NCI-H1092 treated with DMSO at 0.1 percent for 48 hours (cell line): ENCODE measurements around the gene CLDND1.

Experiments
- DNase-seq: peaks from one replicate; lab custom pipeline; 2025; lab: John Stamatoyannopoulos, UW

Gene CLDND1

DNA sequence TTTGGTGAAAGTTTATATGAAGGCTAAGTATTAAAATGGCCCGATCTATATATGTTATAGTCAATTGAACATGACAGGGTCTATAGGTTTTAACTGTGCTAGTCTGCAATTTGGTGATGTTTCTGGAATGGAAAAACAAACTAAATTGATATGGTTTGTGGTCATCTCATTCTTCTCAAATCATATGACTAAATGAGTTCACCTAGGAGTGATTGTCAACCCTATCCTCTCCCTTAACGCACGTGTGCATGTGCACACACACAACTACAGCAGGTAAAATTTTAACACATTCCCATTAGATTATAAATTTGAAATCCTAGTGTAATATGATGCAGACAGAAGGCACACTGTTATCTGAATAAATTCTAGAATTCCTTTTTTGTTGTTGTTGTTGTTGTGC, 9.0 kb downstream of the CLDND1 start:
- DNase-seq = no peak

GRCh38 chr3:98513091-98513511, 9.6 kb downstream of the CLDND1 start:
- no peak for DNase-seq

- DNase-seq = no peak
These were observed 10.1 kb downstream of the CLDND1 start for GRCh38 chr3:98512576-98512975.

DNA sequence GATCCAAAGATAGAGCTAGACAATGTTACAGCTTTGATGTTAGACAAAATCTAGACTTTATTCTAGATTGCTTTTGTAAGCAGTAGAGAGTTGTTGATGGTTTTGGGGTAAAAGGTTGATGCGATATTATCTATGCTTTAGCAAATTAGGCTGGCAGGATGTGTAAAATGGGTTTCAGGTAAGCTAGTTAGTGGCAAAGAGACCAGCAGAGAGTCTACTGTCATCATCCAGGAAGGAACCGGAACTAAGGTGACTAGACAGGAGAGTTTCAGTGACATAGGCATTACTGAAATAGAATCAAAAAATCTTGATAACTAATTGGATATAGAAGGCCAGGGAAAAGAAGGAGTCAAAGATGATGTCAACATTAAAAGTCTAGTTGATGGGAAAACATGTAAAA, 14.1 kb downstream of the CLDND1 start:
- DNase-seq = no peak

DNA sequence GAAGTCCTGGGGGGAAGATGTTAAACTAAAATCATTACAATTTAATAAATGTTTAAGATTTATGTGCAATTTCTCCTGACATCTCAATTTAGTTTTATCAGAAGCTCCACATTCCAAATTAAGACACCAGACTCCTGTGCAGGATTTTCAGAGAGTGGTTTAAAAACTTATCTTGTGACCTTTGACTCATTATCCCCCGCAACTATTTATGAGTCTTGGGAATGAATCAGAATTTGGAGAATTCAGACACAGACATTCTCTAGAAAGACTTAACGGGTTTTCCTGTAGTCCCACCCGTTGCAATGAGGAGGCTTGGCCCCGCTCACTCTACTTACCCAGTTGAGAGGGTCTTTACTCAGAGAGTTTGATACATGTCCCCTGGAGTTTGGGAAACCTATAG, 18.2 kb downstream of the CLDND1 start:
- DNase-seq = no peak

DNA sequence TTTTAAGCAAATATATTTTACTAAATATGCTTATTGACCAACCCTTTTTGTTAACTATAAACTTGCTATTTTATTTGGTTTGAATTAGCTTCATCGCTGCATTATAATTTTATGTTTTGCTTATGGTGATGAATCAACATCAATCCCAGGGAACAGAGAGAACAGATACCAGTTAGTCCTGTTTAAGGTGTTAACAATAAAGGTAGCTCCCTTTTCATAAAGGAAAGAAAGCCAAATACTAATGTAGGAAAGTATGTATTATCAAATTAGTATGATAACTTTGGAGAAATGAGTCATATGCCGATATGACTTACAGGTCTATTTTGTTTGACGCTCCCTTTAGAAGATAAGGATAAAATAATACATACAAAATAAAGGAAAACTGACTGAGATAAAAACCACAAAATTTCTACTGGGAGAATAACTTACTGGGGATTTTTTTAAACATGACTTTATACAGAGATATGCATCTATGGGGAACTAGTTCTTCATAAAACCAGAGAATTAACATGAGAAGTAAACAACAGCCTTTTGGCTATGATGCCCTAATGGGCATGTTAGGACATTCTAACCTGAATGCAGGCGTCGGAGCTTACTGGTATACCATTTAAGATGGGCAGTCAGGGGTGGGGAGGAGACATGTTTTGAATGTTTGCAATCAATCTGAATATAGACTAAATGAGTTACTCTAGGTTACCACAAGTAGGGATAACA, 20.7 kb downstream of the CLDND1 start:
- DNase-seq = no peak

DNA sequence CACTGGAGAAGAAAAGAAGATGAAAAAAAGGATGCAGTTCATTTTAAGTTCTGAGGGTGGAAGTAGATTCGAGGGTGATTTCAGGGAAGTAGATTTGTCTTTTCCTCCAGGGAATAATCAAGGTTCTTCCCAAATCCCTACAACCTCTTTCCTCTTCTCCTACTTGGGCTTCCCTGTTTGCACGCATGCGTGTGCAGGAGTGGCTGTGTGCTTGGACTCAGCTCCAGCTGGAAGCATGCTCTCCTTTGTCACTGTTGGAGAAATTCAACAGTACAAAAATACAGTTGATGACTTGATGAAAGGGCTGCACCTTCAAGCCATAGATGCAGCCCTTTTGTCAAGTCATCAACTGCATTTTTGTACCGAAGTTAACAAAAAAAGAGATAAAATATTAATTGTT, 21.4 kb downstream of the CLDND1 start:
- no peak for DNase-seq

DNA sequence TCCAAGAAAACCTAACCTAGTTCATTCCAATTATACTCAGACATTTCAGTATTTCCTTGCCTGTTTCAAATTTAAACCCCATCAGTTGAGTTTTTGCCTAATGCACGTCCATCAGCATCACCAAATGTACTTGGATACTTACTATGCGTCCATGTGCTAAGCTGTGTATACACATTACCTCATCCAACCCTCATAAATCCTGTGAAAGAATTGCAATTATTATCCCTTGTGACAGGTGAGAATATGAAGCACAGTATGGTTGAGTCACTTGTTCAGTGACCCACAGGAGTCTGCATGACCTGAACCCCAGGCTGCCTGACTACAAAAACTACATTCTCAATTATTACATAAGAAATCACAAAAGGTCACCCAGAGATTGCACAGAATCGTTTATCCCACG, 22.7 kb downstream of the CLDND1 start:
- DNase-seq = no peak

DNA sequence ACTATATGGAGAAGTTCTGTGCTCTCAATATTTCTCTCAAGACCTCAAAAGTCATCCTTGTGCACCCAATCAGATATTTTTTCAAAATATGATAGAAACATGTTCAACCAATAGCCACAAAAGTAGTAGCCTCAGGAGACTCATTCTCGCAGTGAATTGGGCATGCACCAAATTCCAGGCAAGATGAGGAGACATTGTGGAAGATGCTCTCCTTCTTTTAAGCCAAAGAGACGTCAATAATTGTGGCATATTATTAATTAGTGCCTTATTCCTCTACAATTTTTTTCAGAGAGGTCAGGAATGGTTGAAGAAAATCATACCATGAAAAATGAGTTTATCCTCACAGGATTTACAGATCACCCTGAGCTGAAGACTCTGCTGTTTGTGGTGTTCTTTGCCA, 25.3 kb downstream of the CLDND1 start, which contains the start of gene OR5K2:
TSS of gene OR5K2 (plus strand) at position 301 of the 400 bp plus-strand sequence. CDS start at position 301, 0 bp downstream.
- no peak for DNase-seq

DNA sequence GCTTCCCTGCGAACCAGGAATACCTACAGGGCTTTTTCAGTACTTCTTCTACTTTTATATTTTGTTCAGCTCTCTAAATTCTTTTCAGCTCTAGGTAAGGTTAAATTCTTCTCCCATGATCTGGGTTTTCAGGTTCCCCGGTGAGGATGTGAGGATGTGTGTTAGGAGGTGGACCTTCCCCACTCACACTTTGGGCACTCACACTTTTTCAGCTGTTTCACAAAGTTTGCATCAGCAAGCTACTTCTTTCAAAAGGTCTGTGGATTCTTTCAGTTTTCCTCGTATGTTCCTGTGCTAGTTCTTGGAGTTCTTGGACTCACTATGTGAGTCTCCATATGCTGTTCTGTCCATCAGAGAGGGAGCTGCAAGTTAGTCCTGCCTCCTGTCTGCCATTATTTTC, 39.1 kb downstream of the CLDND1 start:
- DNase-seq = no peak

- no peak for DNase-seq
These were observed 39.8 kb downstream of the CLDND1 start for GRCh38 chr3:98482717-98483482.
